NCI-H2107 (cell line): ENCODE measurements around the gene SCGB2A2.

ENCODE experiments used
- DNase-seq: peaks from one replicate; lab custom pipeline; 2025; lab: John Stamatoyannopoulos, UW

The SCGB2A2 gene

DNA sequence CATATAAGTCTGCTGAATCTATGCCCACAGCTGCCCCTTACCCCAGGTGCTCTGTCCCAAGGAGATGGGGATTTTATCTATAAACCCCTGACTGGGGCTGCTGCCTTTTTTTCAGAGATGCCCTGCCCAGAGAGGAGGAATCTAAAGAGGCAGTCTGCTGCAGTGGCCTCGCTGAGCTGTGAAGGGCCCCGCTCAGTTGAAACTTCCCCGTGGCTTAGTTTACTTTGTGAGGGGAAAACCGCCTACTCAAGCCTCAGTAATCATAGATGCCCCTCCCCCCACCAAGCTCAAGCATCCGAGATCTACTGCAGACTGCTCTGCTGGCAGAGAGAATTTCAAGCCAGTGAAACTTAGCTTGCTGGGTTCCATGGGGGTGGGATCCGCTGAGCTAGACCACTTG is 36.3 kb downstream of the SCGB2A2 start:
- no peak for DNase-seq

DNA sequence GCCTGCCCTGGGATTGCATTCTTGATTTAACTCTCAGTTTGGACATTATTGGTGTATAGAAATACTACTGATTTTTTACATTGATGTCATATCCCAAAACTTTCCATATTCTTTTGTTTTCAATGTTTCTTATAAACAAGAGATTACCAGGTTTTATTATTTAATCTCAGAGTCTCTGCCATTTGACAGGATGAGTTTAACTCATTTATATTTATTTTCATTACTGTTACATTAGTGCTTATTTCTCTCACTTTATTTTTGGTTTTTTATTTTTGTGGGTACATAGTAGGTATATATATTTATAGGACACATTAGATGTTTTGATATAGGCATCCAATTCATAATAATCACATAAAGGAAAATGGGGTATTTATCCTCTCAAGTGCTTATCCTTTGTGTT is 38.0 kb downstream of the SCGB2A2 start:
- DNase-seq: no peak

DNA sequence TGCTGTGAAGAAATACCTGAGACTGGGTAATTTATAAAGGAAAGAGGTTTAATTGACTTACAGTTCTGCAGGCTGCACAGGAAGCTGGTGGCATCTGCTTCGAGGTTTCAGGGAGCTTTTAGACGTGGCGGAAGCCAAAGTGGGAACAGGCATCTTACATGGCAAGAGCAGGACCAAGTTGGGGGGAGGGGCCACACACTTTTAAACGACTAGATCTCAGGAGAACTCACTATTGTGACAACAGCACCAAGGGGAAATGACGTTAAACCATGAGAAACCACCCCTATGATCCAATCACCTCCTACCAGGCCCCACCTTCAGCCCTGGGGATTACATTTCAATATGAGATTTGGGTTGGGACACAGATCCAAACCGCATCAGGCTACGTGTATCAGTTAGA is 40.0 kb downstream of the SCGB2A2 start:
- DNase-seq: no peak

DNA sequence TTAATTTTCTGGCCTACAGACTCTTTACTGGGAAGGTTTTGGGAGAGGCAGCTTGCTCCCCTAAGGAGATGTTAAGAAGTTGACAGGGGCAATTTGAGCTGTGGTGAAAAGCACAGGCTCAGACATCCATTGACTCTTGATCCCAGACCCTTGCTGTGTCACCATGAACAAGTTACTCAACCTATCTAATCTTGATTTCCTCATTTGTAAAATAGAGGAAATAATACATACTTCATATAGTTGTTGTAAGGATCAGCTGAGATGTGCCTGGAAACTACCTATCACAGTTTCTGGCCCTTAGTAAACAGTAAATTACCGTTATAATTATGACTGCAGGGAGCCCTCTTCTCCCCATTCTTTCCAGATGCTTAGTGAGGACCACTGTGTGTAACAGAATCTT is 45.5 kb downstream of the SCGB2A2 start:
- no peak for DNase-seq

DNA sequence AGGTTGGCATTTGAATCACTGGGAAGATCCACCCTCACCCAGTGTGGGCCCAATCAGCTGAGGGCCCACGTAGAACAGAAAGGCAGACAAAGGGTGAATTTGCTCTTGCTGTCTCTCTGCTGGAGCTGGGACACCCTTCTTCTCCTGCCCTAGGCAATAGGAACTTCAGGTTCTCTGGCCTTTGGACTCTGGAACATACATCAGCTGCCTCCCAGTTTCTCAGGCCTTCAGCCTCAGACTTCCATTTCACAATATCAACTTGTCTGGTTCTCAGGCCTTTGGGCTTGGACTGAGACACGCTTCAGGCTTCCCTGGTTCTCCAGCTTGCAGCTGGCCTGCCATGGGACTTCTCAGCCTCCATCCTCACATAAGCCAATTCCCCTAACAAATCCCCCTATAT is 52.6 kb downstream of the SCGB2A2 start:
- no peak for DNase-seq
